Naive thymus-derived CD4-positive, alpha-beta T cell (primary cell): ENCODE data around the gene KAT7. TPM values are rescaled to one million over a fixed set of nuclear protein-coding genes. Genes with fewer than 3 reads are reported as not detected.

Experiments
- ATAC-seq: fragments of 150-1000 bp; cut with Tn5 transposase; 2 replicates; pipeline ENCODE4 v1.10.0; 2021; ENCODE audit warnings: mild to moderate bottlenecking, moderate library complexity
- CTCF ChIA-PET: fragments of 350-600 bp; sonication (Branson Sonifier 250); formaldehyde crosslinking; loops from one replicate; lab custom pipeline; 2021; ENCODE audit warnings: antibody characterized with exemption; lab: Charles Lee
- POLR2A ChIA-PET: fragments of 350-600 bp; sonication (Branson Sonifier 250); formaldehyde crosslinking; loops from one replicate; lab custom pipeline; 2021; ENCODE audit warnings: antibody characterized with exemption, inconsistent platforms; lab: Charles Lee
- DNase-seq, 9 donors: peaks; one replicate each; pipeline versions ENCODE4 v3.0.0 to v3.0.0-alpha.2; 2020 to 2022; ENCODE audit warnings: mixed read lengths in 1 of 9
- H3K27ac ChIP-seq: one replicate; pipeline ENCODE4 v1.7.0; 2013; ENCODE audit warnings: mild to moderate bottlenecking, low read depth, low read length, moderate library complexity
- H3K27me3 ChIP-seq, 2 donors: one replicate each; pipeline ENCODE4 v1.7.0; 2013; ENCODE audit warnings: low read length in 2 of 2, mild to moderate bottlenecking in 2 of 2, moderate library complexity in 2 of 2; ENCODE audit not compliant: control insufficient read depth in 2 of 2, insufficient read depth in 2 of 2
- H3K36me3 ChIP-seq, 3 experiments: 1 replicate in 2 of 3; 2 replicates in 1 of 3; pipeline ENCODE4 v1.7.0; 2013; ENCODE audit warnings: low read length in 3 of 3, mild to moderate bottlenecking in 3 of 3, moderate library complexity in 1 of 3; ENCODE audit not compliant: insufficient read depth in 3 of 3, control insufficient read depth in 2 of 3
- H3K4me1 ChIP-seq, 2 donors: one replicate each; pipeline ENCODE4 v1.7.0; 2013; ENCODE audit warnings: low read length in 2 of 2, mild to moderate bottlenecking in 2 of 2, moderate library complexity in 1 of 2; ENCODE audit not compliant: control insufficient read depth in 2 of 2, insufficient read depth in 2 of 2
- H3K4me3 ChIP-seq: 2 replicates; pipeline ENCODE4 v1.7.0; 2013; ENCODE audit warnings: mild to moderate bottlenecking, low read length
- H3K9me3 ChIP-seq, 3 experiments: 1 replicate in 2 of 3; 2 replicates in 1 of 3; pipeline ENCODE4 v1.7.0; 2013; ENCODE audit warnings: low read length in 3 of 3; ENCODE audit not compliant: control insufficient read depth in 2 of 3
- H3K27ac Mint-ChIP-seq, 9 donors: one replicate each; pipeline ENCODE4 v1.8.0; 2020 to 2022; ENCODE audit warnings: mixed read lengths in 9 of 9, mild to moderate bottlenecking in 8 of 9, moderate library complexity in 5 of 9, inconsistent platforms in 2 of 9
- H3K27me3 Mint-ChIP-seq, 5 donors: one replicate each; pipeline ENCODE4 v1.8.0; 2021 to 2022; ENCODE audit warnings: mixed read lengths in 5 of 5, mild to moderate bottlenecking in 1 of 5
- H3K36me3 Mint-ChIP-seq, 5 donors: one replicate each; pipeline ENCODE4 v1.8.0; 2020 to 2022; ENCODE audit warnings: mixed read lengths in 5 of 5, mild to moderate bottlenecking in 3 of 5, inconsistent platforms in 1 of 5
- H3K4me1 Mint-ChIP-seq, 7 donors: one replicate each; pipeline ENCODE4 v1.8.0; 2020 to 2022; ENCODE audit warnings: mixed read lengths in 7 of 7, mild to moderate bottlenecking in 3 of 7, inconsistent platforms in 1 of 7
- H3K4me3 Mint-ChIP-seq, 10 donors: one replicate each; pipeline ENCODE4 v1.8.0; 2020 to 2022; ENCODE audit warnings: mild to moderate bottlenecking in 10 of 10, mixed read lengths in 10 of 10, moderate library complexity in 6 of 10, inconsistent platforms in 2 of 10
- H3K9me3 Mint-ChIP-seq, 11 donors: one replicate each; pipeline ENCODE4 v1.8.0; 2020 to 2022; ENCODE audit warnings: mixed read lengths in 11 of 11, mild to moderate bottlenecking in 4 of 11, inconsistent platforms in 1 of 11, moderate library complexity in 1 of 11
- intact Hi-C, 2 donors: fragments of 100-400 bp; cut with micrococcal nuclease; formaldehyde crosslinking; loops; one replicate each; pipeline ENCODE4 v1.15.1; 2023
- polyA plus RNA-seq, 2 donors: library from polyadenylated mRNA; unstranded; fragments of 300-500 nt; fragmentation: Illumina TruSeq; gene quantifications; one replicate each; pipeline ENCODE4 v1.2.3, GENCODE V29; 2021
- total RNA-seq, 6 experiments: library from RNA in 5 of 6; stranded (reverse) in 5 of 6; gene quantifications; 1 replicate in 5 of 6; 2 replicates in 1 of 6; pipeline ENCODE4 v1.2.3 and lab custom pipeline; 2021 to 2026

The KAT7 gene
- total and polyA plus RNA-seq, 7 experiments from 2014 or later, result 39.2 to 195 (median 125) TPM

DNA sequence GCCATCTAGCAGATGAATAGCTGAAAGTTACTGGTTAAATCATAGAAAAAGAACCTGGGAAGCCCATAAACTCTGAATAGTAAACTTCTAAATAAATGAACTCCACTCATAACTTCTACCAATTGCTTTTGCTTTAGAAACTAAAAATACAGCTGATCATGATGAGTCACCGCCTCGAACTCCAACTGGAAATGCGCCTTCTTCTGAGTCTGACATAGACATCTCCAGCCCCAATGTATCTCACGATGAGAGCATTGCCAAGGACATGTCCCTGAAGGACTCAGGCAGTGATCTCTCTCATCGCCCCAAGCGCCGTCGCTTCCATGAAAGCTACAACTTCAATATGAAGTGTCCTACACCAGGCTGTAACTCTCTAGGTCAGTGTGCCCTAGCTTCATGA is 9.7 kb downstream of the KAT7 start:
- ATAC-seq (no peak), DNase-seq (no peak)
- Histone ChIP-seq H3K4me3 (no peak overlapping the region), H3K27me3 (no peaks in the 10 kb centered on the region), H3K36me3 (peaks cover 19 to 71% (median 27%) of the 10 kb centered on the region in 3 experiments), H3K27ac (no peak overlapping the region), H3K9me3 (no peaks in the 10 kb centered on the region), H3K4me1 (peaks cover 10 to 21% of the 10 kb centered on the region in 2 donors)
- Mint-ChIP-seq H3K4me1 (peaks cover 30 to 63% (median 57%) of the 10 kb centered on the region in 7 donors), H3K4me3 (peak overlapping the region in 7 of 10 donors; percentile 4 to 44 (median 33)), H3K9me3 (peaks cover 0 to 2% (median 0%) of the 10 kb centered on the region in 11 donors), H3K27me3 (no peaks in the 10 kb centered on the region), H3K36me3 (peaks cover 14 to 41% (median 34%) of the 10 kb centered on the region in 5 donors), H3K27ac (peak overlapping the region in 6 of 9 donors; percentile 18 to 56 (median 27))
- CTCF ChIA-PET, result interaction anchor here (0.6 to 1.3 kb wide), 2 partner anchors 19 to 529 kb away, joined by 3 to 5 read pairs; no protein-coding TSS in a partner anchor
- intact Hi-C loops, result no loop called here
- POLR2A ChIA-PET, result interaction anchor here (0.8 to 1.7 kb wide), 6 partner anchors 9 to 51 kb away, joined by 3 to 6 read pairs (median 4); partner anchors contain the start of gene KAT7

DNA sequence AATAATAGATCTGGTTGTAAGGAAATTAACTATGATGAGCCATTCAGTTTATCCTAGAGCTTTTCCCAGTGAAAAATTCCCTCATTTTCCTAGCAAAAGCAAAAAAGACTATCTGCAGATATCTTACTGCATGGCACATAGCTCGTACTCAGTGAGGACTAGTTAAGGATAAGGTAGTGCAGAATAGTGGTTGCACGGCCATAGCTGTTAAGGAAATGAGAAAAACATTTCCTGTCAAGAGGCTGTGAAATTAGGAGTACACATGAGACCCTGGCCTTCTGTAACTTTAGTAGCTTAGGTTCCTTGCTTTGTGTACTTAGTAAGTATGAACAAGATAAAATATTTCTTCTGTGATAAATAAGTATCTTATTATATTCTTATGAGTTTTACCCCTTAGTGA is 10.3 kb downstream of the KAT7 start:
- DNase-seq, result no peak
- peak overlapping the region in 7 of 10 donors; percentile 4 to 44 (median 33) for H3K4me3 Mint-ChIP-seq
- ATAC-seq, result no peak
- Histone ChIP-seq H3K4me3 (no peak overlapping the region), H3K36me3 (peaks cover 19 to 66% (median 27%) of the 10 kb centered on the region in 3 experiments), H3K4me1 (peaks cover 10 to 21% of the 10 kb centered on the region in 2 donors), H3K27ac (no peak overlapping the region), H3K9me3 (no peaks in the 10 kb centered on the region), H3K27me3 (no peaks in the 10 kb centered on the region)
- ChIA-PET POLR2A (interaction anchor here (0.8 to 1.7 kb wide), 7 partner anchors 9 to 51 kb away, joined by 3 to 6 read pairs (median 3); partner anchors contain the start of gene KAT7), CTCF (interaction anchor here (0.6 to 1.3 kb wide), 2 partner anchors 19 to 528 kb away, joined by 3 to 5 read pairs; no protein-coding TSS in a partner anchor)
- H3K9me3 Mint-ChIP-seq, result peaks cover 0 to 2% (median 0%) of the 10 kb centered on the region in 11 donors
- peaks cover 14 to 39% (median 34%) of the 10 kb centered on the region in 5 donors for H3K36me3 Mint-ChIP-seq
- no peaks in the 10 kb centered on the region for H3K27me3 Mint-ChIP-seq
- H3K4me1 Mint-ChIP-seq, result peaks cover 28 to 59% (median 54%) of the 10 kb centered on the region in 7 donors
- H3K27ac Mint-ChIP-seq, result peak overlapping the region in 6 of 9 donors; percentile 7 to 77 (median 27)
- intact Hi-C loops, result no loop called here

DNA sequence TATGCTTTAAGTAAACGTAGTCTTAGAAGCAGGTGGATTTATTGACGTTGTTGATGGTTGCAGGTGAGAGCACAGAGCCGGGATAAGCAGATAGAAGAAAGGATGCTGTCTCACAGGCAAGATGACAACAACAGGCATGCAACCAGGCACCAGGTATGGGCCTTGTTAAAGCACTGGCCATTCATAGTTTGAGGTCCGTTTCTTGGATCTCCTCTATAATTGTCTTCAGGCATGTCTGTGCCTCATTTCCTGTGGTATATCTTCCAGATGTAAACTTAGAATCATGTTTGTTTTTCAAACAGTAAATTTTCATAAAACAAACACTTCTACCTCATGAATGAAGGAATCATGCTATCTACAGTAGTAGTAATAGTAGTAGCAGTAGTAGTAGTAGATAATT is 20.6 kb downstream of the KAT7 start:
- POLR2A ChIA-PET, result interaction anchor here (1.5 kb wide), 2 partner anchors 9 to 11 kb away, joined by 5 read pairs; no protein-coding TSS in a partner anchor
- H3K4me3 ChIP-seq, result no peak overlapping the region
- Mint-ChIP-seq H3K4me1 (peaks cover 11 to 64% (median 57%) of the 10 kb centered on the region in 7 donors), H3K4me3 (no peak overlapping the region), H3K9me3 (no peaks in the 10 kb centered on the region), H3K27ac (peak overlapping the region in 8 of 9 donors; percentile 9 to 82 (median 57)), H3K27me3 (no peaks in the 10 kb centered on the region), H3K36me3 (peaks cover 16 to 58% (median 29%) of the 10 kb centered on the region in 5 donors)
- H3K4me1 ChIP-seq, result no peaks in the 10 kb centered on the region
- intact Hi-C loops, result no loop called here
- ATAC-seq, result no peak
- CTCF ChIA-PET, result no interaction called here
- H3K27me3 ChIP-seq, result no peaks in the 10 kb centered on the region
- H3K9me3 ChIP-seq, result no peaks in the 10 kb centered on the region
- peaks cover 18 to 73% (median 20%) of the 10 kb centered on the region in 3 experiments for H3K36me3 ChIP-seq
- no peak overlapping the region for H3K27ac ChIP-seq
- DNase-seq, result no peak

DNA sequence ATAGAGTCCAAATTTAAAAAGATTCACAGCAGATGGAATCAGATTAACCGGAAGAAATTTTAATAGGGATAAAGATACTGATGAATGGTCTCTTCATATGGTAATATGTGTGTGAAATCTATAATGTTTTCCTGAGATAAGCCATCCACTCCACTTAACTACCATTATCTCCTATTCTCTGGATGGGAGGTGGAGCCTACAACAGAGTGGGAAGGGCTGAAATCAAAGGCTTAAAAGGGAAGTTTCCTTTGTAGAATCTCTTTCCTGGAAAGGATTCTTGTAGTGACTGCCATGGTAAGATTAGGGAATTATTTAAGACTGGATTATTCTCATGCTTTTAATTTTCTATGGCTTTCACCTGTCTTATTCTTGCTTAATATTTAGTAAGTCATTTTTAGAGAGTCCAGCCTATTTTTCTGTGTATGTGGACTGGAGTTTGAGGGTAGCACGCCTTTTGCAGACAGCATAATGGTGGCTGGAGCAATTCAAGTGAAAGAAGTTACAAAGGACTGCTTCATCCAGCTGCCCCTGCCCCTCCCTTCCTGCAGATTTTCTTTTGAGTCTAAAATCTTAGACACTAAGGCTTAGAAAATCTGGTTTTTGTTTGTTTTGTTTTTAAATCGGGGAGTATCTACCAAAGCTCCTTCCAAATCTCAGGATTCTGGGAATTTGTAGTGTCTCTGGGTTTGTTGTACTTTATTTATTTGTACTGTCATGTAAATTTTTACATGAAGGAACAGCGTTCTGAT is 26.5 kb downstream of the KAT7 start:
- intact Hi-C loops, result loop anchor here in 1 of 2 donors (5.0 kb wide), 1 partner anchor 453 kb away; the partner anchor contains the start of gene ZNF652
- peaks cover 10 to 48% (median 31%) of the 10 kb centered on the region in 5 donors for H3K36me3 Mint-ChIP-seq

DNA sequence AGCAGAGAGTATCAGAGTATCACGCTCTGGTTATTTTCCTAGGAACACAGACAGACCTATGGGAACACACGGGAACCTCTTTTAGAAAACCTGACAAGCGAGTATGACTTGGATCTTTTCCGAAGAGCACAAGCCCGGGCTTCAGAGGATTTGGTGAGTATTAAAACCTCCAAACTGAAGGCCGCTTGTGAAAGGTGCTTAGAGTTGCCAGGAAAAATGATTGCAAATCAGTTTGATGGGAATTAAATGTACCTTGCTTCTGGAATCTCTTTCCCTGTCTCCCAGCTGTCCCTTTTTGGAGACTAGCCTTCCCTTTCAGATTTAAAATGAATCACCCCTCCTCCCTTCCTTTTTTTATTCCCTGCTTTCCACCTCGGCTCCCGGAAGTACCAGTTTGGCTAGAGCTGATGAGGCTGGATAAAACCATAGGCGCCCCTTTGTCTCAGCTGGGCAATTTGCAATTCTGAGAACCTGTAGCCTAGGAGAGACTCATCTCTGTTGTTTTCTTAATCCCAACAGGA is 27.3 kb downstream of the KAT7 start:
- Histone ChIP-seq H3K9me3 (no peaks in the 10 kb centered on the region), H3K4me1 (peaks cover 36 to 60% of the 10 kb centered on the region in 2 donors), H3K4me3 (no peak overlapping the region), H3K27me3 (no peaks in the 10 kb centered on the region), H3K36me3 (peaks cover 4 to 37% (median 11%) of the 10 kb centered on the region in 3 experiments), H3K27ac (peak overlapping the region; percentile 55)
- H3K4me1 Mint-ChIP-seq, result peaks cover 32 to 79% (median 73%) of the 10 kb centered on the region in 7 donors
- ATAC-seq (no peak), DNase-seq (no peak)
- H3K36me3 Mint-ChIP-seq, result peaks cover 10 to 45% (median 31%) of the 10 kb centered on the region in 5 donors
- H3K27ac Mint-ChIP-seq, result peak overlapping the region; percentile 78 to 99 (median 96)
- peak overlapping the region in 5 of 10 donors; percentile 43 to 85 (median 67) for H3K4me3 Mint-ChIP-seq
- CTCF ChIA-PET, result interaction anchor here (1.0 to 1.2 kb wide), 2 partner anchors 38 to 244 kb away, joined by 3 to 4 read pairs; no protein-coding TSS in a partner anchor
- intact Hi-C loops, result loop anchor here in 1 of 2 donors (5.0 kb wide), 1 partner anchor 454 kb away; the partner anchor contains the start of gene ZNF652
- H3K9me3 Mint-ChIP-seq, result no peaks in the 10 kb centered on the region
- no peaks in the 10 kb centered on the region for H3K27me3 Mint-ChIP-seq
- POLR2A ChIA-PET, result interaction anchor here (0.6 to 2.0 kb wide), 5 partner anchors 10 to 28 kb away, joined by 3 to 11 read pairs (median 4); partner anchors contain the start of gene KAT7

More for the DNA sequence above, 26.5 kb downstream of the KAT7 start:
- Histone ChIP-seq H3K27me3 (no peaks in the 10 kb centered on the region), H3K4me3 (no peak overlapping the region), H3K36me3 (peaks cover 4 to 41% (median 11%) of the 10 kb centered on the region in 3 experiments), H3K9me3 (no peaks in the 10 kb centered on the region), H3K27ac (peak overlapping the region; percentile 51), H3K4me1 (peaks cover 33 to 52% of the 10 kb centered on the region in 2 donors)
- DNase-seq, result no peak
- Mint-ChIP-seq H3K4me1 (peaks cover 27 to 75% (median 69%) of the 10 kb centered on the region in 7 donors), H3K9me3 (no peaks in the 10 kb centered on the region), H3K4me3 (peak overlapping the region in 7 of 10 donors; percentile 16 to 78 (median 64)), H3K27ac (peak overlapping the region in 8 of 9 donors; percentile 64 to 97 (median 88)), H3K27me3 (no peaks in the 10 kb centered on the region)
- ChIA-PET POLR2A (interaction anchor here (0.6 to 2.0 kb wide), 3 partner anchors 11 to 1191 kb away, joined by 3 to 11 read pairs (median 4); partner anchors contain the start of gene KAT7), CTCF (interaction anchor here (0.6 to 1.2 kb wide), 2 partner anchors 243 to 1153 kb away, joined by 3 to 4 read pairs; no protein-coding TSS in a partner anchor)
- ATAC-seq, result no peak
